Measurements from ENCODE around the gene CACNA2D4.

The CACNA2D4 gene

DNA sequence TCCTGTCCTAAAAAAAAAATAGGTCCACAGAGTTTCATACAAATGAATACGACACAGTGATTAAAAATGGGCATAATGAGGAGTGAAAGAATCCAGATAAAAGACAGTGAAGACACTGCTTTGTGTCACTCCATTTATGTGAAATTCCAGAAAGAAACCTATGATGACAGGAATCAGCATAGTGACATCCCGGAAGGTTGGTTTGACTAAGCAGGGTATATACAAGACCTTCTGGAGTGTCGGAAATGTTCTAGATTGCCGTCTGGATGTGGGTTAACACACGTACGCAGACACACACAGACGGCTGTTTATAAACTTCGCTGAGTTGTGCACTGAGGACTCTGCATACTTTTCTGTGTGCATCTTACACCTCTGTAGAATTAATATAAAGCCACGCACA lies 13.2 kb upstream of the CACNA2D4 start:
- TF ChIP-seq EZH2phosphoT487 (IDR thresholded peaks at IDR 0.05; ENCODE audit: low read length) (no peak), EZH2 (optimal IDR thresholded peaks at IDR 0.05; ENCODE audit: low read depth, low read length) (no peak)
- TF ChIP-seq, protein P1, sequence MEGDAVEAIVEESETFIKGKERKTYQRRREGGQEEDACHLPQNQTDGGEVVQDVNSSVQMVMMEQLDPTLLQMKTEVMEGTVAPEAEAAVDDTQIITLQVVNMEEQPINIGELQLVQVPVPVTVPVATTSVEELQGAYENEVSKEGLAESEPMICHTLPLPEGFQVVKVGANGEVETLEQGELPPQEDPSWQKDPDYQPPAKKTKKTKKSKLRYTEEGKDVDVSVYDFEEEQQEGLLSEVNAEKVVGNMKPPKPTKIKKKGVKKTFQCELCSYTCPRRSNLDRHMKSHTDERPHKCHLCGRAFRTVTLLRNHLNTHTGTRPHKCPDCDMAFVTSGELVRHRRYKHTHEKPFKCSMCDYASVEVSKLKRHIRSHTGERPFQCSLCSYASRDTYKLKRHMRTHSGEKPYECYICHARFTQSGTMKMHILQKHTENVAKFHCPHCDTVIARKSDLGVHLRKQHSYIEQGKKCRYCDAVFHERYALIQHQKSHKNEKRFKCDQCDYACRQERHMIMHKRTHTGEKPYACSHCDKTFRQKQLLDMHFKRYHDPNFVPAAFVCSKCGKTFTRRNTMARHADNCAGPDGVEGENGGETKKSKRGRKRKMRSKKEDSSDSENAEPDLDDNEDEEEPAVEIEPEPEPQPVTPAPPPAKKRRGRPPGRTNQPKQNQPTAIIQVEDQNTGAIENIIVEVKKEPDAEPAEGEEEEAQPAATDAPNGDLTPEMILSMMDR (IDR thresholded peaks at IDR 0.05; ENCODE audit: low read length): no peak
- Histone ChIP-seq H3K4me3 (ENCODE audit: low read length) (no peak overlapping the region), H4K20me1 (ENCODE audit: insufficient read depth, low read length) (no peaks in the 10 kb centered on the region), H3K27ac (ENCODE audit: low read length) (no peak overlapping the region), H2AFZ (ENCODE audit: low read length) (no peak overlapping the region), H3K4me2 (ENCODE audit: low read depth, low read length) (no peak overlapping the region), H3K4me1 (ENCODE audit: low read length) (0 out of 2 replicates have a peak, but pooled peaks cover 3% of the 10 kb centered on the region), H3K36me3 (replicated peaks; ENCODE audit: insufficient read depth, low read length) (no peaks in the 10 kb centered on the region), H3K79me2 (ENCODE audit: low read length) (no peaks in the 10 kb centered on the region), H3K27me3 (replicated peaks; ENCODE audit: insufficient read depth, low read length) (peaks cover 18% of the 10 kb centered on the region; the same call in 1 of the 2 replicates), H3F3A (ENCODE audit: insufficient read depth, low read length) (no peaks in the 10 kb centered on the region), H3K9me2 (replicated peaks; ENCODE audit: insufficient read depth, low read length) (no peaks in the 10 kb centered on the region), H3K9me3 (replicated peaks; ENCODE audit: insufficient read depth, low read length) (no peaks in the 10 kb centered on the region), H3K9ac (ENCODE audit: low read length) (no peak overlapping the region)
- no peak for DNase-seq

DNA sequence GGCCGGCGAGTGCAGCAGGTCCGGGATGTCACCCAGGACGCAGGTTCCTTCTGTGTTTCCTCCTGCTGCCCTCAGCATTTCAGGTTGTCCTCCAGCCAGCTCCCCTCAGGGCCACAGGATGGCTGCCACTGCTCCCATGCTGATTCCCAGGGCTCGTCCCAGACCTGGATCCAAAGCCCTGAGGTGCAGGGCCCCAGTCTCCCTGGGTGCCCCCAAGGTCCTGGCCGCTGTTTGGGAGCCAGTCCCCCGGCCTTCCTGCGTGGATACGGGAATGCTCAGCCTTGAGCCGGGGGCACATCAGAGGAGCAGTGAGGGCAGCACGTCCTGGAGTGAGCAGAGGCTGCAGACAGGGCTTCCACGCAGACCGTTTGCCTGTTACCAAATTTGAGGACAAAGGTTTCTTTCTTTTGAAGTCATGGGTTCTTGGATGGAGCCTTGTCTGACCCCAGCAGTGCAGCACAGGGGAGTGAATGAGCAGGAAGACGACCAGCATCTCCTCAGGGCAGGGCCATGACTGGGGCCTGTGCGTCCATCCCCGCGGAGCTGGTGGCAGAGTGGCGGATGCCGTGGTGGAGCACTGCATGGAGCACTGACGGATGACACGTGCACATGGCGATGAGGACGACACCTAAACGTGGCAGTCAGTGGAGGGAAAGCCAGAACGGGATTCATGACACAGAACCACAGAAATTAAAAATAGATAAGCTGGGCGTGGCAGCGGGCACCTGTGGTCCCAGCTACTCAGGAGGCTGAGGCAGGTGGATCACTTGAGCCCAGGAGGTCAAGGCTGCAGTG lies 12.5 kb upstream of the CACNA2D4 start:
- 0 out of 2 replicates have a peak, but pooled peaks cover 3% of the 10 kb centered on the region for H3K4me1 ChIP-seq (ENCODE audit: low read length)
- H3K9me3 ChIP-seq (replicated peaks; ENCODE audit: insufficient read depth, low read length): no peaks in the 10 kb centered on the region
- no peak overlapping the region for H2AFZ ChIP-seq (ENCODE audit: low read length)
- DNase-seq: no peak
- no peak overlapping the region for H3K27ac ChIP-seq (ENCODE audit: low read length)
- no peaks in the 10 kb centered on the region for H3F3A ChIP-seq (ENCODE audit: insufficient read depth, low read length)
- no peaks in the 10 kb centered on the region for H3K36me3 ChIP-seq (replicated peaks; ENCODE audit: insufficient read depth, low read length)
- H3K79me2 ChIP-seq (ENCODE audit: low read length): no peaks in the 10 kb centered on the region
- H4K20me1 ChIP-seq (ENCODE audit: insufficient read depth, low read length): no peaks in the 10 kb centered on the region
- H3K27me3 ChIP-seq (replicated peaks; ENCODE audit: insufficient read depth, low read length): peaks cover 18% of the 10 kb centered on the region; the same call in 1 of the 2 replicates
- H3K9ac ChIP-seq (ENCODE audit: low read length): no peak overlapping the region
- H3K4me2 ChIP-seq (ENCODE audit: low read depth, low read length): no peak overlapping the region
- H3K9me2 ChIP-seq (replicated peaks; ENCODE audit: insufficient read depth, low read length): no peaks in the 10 kb centered on the region
- no peak overlapping the region for H3K4me3 ChIP-seq (ENCODE audit: low read length)
- TF ChIP-seq, protein P1 (IDR thresholded peaks at IDR 0.05; ENCODE audit: low read length): no peak
- TF ChIP-seq EZH2phosphoT487 (IDR thresholded peaks at IDR 0.05; ENCODE audit: low read length) (no peak), EZH2 (optimal IDR thresholded peaks at IDR 0.05; ENCODE audit: low read depth, low read length) (no peak)

DNA sequence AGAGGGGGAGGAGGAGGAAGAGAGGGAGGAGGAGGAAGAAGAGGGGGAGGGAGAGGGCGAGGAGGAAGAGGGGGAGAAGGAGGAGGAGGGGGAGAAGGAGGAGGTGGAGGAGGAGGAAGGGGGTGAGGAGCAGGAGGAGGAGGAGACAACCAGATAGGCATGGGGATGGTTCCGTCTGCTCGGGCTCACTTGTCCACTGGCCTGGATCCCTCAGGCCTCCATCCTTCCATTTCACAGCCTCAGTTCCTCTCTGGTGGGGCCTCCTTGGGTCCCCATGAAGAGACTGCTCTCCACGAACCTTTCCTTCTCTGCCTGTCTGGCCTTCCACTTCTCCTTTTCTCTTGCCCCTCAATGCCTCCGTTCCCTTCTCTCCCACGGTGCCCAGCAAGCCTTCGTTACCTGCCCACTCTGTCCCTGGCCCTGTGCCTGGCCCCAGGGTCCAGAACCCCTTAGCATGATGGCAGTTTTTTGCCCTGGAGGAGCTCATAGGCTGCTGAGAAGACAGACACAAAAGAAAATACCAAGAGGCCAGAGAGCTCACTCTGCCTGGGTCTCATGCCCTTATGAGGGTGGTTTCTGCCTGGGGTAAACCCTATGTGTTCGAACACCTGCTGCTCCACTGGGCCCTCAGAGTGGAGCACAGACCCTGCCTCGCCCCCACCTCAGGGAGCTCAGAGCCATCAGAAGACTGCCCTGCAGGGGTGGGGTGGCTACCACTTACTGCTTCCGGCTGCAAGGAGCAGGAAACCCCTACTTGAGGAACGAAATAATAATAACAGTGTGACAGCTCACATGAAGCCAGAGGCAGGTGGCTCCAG lies 11.7 kb upstream of the CACNA2D4 start:
- H3K9me2 ChIP-seq (replicated peaks; ENCODE audit: insufficient read depth, low read length): no peaks in the 10 kb centered on the region
- no peaks in the 10 kb centered on the region for H4K20me1 ChIP-seq (ENCODE audit: insufficient read depth, low read length)
- H3K27ac ChIP-seq (ENCODE audit: low read length): no peak overlapping the region
- no peaks in the 10 kb centered on the region for H3K36me3 ChIP-seq (replicated peaks; ENCODE audit: insufficient read depth, low read length)
- H3K4me1 ChIP-seq (ENCODE audit: low read length): 0 out of 2 replicates have a peak, but pooled peaks cover 3% of the 10 kb centered on the region
- no peak overlapping the region for H3K4me3 ChIP-seq (ENCODE audit: low read length)
- no peak overlapping the region for H3K4me2 ChIP-seq (ENCODE audit: low read depth, low read length)
- no peak overlapping the region for H3K9ac ChIP-seq (ENCODE audit: low read length)
- no peaks in the 10 kb centered on the region for H3K9me3 ChIP-seq (replicated peaks; ENCODE audit: insufficient read depth, low read length)
- DNase-seq: no peak
- TF ChIP-seq EZH2 (optimal IDR thresholded peaks at IDR 0.05; ENCODE audit: low read depth, low read length): no peak
- TF ChIP-seq EZH2phosphoT487 (IDR thresholded peaks at IDR 0.05; ENCODE audit: low read length): no peak
- TF ChIP-seq, protein P1 (IDR thresholded peaks at IDR 0.05; ENCODE audit: low read length): no peak
- H3K79me2 ChIP-seq (ENCODE audit: low read length): no peaks in the 10 kb centered on the region
- H3F3A ChIP-seq (ENCODE audit: insufficient read depth, low read length): no peaks in the 10 kb centered on the region
- peaks cover 18% of the 10 kb centered on the region; the same call in 1 of the 2 replicates for H3K27me3 ChIP-seq (replicated peaks; ENCODE audit: insufficient read depth, low read length)
- no peak overlapping the region for H2AFZ ChIP-seq (ENCODE audit: low read length)
